ENCODE measurements around the gene DAPK1. TPM values are rescaled to one million over a fixed set of nuclear protein-coding genes. Genes with fewer than 3 reads are reported as not detected.

The DAPK1 gene
- polyA plus RNA-seq, 1 experiment, result 0.12 TPM

DNA sequence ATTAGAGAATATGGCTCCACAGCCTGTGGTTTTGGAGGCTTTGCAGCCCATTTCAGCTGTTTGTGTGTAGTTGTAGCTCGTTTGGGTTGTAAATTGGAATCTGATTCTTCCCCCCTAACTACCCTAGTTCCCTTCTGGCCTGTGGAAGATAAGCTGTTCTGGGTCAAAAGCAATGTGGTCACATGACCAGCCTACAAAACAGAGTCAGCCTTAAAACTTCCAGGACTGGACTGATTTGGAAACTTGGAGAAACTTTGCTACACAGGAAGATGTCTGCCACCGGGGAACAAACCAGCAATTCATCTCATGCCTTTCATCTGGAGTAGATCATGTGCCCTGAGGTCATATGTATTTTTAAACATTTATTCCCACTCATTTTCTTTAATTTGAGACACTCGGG, 83.8 kb downstream of the DAPK1 start:
- H3K27ac ChIP-seq (ENCODE audit: low read depth, low read length), result no peak overlapping the region
- ChIA-PET CTCF (no interaction called here), POLR2A (no interaction called here)
- H3K9me3 ChIP-seq (ENCODE audit: control insufficient read depth, insufficient read depth, low read length), result no peaks in the 10 kb centered on the region
- no peaks in the 10 kb centered on the region for H3K27me3 ChIP-seq (ENCODE audit: control insufficient read depth, insufficient read depth, low read length)
- DNase-seq (ENCODE audit: low read depth, low spot score), result no peak
- TF ChIP-seq, protein P1, sequence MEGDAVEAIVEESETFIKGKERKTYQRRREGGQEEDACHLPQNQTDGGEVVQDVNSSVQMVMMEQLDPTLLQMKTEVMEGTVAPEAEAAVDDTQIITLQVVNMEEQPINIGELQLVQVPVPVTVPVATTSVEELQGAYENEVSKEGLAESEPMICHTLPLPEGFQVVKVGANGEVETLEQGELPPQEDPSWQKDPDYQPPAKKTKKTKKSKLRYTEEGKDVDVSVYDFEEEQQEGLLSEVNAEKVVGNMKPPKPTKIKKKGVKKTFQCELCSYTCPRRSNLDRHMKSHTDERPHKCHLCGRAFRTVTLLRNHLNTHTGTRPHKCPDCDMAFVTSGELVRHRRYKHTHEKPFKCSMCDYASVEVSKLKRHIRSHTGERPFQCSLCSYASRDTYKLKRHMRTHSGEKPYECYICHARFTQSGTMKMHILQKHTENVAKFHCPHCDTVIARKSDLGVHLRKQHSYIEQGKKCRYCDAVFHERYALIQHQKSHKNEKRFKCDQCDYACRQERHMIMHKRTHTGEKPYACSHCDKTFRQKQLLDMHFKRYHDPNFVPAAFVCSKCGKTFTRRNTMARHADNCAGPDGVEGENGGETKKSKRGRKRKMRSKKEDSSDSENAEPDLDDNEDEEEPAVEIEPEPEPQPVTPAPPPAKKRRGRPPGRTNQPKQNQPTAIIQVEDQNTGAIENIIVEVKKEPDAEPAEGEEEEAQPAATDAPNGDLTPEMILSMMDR (IDR thresholded peaks at IDR 0.05; ENCODE audit: low read depth, low read length), result no peak
- H3K4me3 ChIP-seq (ENCODE audit: low read depth, low read length), result no peak overlapping the region

- Histone ChIP-seq H3K27ac (ENCODE audit: low read depth, low read length) (no peak overlapping the region), H3K9me3 (ENCODE audit: control insufficient read depth, insufficient read depth, low read length) (no peaks in the 10 kb centered on the region), H3K27me3 (ENCODE audit: control insufficient read depth, insufficient read depth, low read length) (no peaks in the 10 kb centered on the region), H3K4me3 (ENCODE audit: low read depth, low read length) (no peak overlapping the region)
- DNase-seq (ENCODE audit: low read depth, low spot score), result no peak
- ChIA-PET CTCF (no interaction called here), POLR2A (no interaction called here)
- TF ChIP-seq, protein P1 (IDR thresholded peaks at IDR 0.05; ENCODE audit: low read depth, low read length), result no peak
Observed at GRCh38 chr9:87581949-87582637, 84.4 kb downstream of the DAPK1 start.

GRCh38 chr9:87584326-87584725, 86.7 kb downstream of the DAPK1 start:
- no peak for DNase-seq (ENCODE audit: low read depth, low spot score)
- TF ChIP-seq, protein P1 (IDR thresholded peaks at IDR 0.05; ENCODE audit: low read depth, low read length), result no peak
- CTCF ChIA-PET, result no interaction called here
- POLR2A ChIA-PET, result no interaction called here
- Histone ChIP-seq H3K9me3 (ENCODE audit: control insufficient read depth, insufficient read depth, low read length) (no peaks in the 10 kb centered on the region), H3K27me3 (ENCODE audit: control insufficient read depth, insufficient read depth, low read length) (peaks cover 3% of the 10 kb centered on the region), H3K27ac (ENCODE audit: low read depth, low read length) (no peak overlapping the region), H3K4me3 (ENCODE audit: low read depth, low read length) (no peak overlapping the region)

- DNase-seq (ENCODE audit: low read depth, low spot score), result no peak
- no peak overlapping the region for H3K27ac ChIP-seq (ENCODE audit: low read depth, low read length)
- H3K4me3 ChIP-seq (ENCODE audit: low read depth, low read length), result no peak overlapping the region
- ChIA-PET POLR2A (no interaction called here), CTCF (no interaction called here)
- no peaks in the 10 kb centered on the region for H3K9me3 ChIP-seq (ENCODE audit: control insufficient read depth, insufficient read depth, low read length)
- TF ChIP-seq, protein P1 (IDR thresholded peaks at IDR 0.05; ENCODE audit: low read depth, low read length), result no peak
- peaks cover 3% of the 10 kb centered on the region for H3K27me3 ChIP-seq (ENCODE audit: control insufficient read depth, insufficient read depth, low read length)
Observed at GRCh38 chr9:87585123-87585855, 87.6 kb downstream of the DAPK1 start.

DNA sequence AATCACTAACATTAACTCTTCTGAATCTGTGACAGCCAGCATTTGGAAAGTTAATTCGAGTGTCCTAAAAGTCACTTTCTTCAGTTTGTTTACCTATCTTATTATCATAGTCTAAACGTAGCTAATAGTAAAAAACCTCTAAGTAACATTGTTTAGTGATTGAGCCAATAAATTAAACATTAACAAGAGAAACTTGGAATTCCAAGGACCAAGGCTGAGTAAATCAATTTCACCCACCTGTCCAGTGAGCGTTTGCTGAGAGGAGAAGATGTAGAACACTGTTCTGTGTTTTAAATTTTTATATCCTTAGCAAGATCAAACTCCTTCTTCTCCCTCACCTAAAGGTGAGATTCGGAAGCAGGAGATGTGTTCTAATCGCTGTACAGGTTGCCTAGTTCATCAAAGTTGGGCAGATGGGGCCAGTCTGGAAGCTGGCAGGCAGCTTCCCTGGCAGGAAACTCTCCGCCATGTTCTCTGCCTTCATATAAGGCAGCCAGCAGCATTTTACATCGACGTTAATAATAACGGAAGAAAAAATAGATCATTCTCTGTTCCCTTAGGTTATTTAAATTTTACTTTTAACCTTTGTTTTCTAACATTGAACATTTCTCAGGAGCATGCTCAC, 89.2 kb downstream of the DAPK1 start:
- DNase-seq (ENCODE audit: low read depth, low spot score), result no peak
- Histone ChIP-seq H3K9me3 (ENCODE audit: control insufficient read depth, insufficient read depth, low read length) (no peaks in the 10 kb centered on the region), H3K27me3 (ENCODE audit: control insufficient read depth, insufficient read depth, low read length) (peaks cover 4% of the 10 kb centered on the region), H3K27ac (ENCODE audit: low read depth, low read length) (no peak overlapping the region), H3K4me3 (ENCODE audit: low read depth, low read length) (no peak overlapping the region)
- TF ChIP-seq, protein P1 (IDR thresholded peaks at IDR 0.05; ENCODE audit: low read depth, low read length), result no peak
- ChIA-PET CTCF (no interaction called here), POLR2A (no interaction called here)

Measured in AG04450 (cell line).